ENCODE results near the gene REXO5. TPM values are rescaled to one million over a fixed set of nuclear protein-coding genes. Genes with fewer than 3 reads are reported as not detected.

The REXO5 gene
- total and polyA plus RNA-seq, 10 of the 15 experiments (the other 5 are each of a cell fraction or from before 2014, with no cell fraction given), result 3.8 to 15.5 (median 10.1) TPM

- no peak for TF ChIP-seq LARP7 (IDR thresholded peaks at IDR 0.05)
- 0 out of 2 replicates have a peak, but pooled peaks have one; percentile 63 for TF ChIP-seq PAX5 (IDR thresholded peaks at IDR 0.05; ENCODE audit: borderline replicate concordance, low read depth, low read length)
- TF ChIP-seq PKNOX1 (IDR thresholded peaks at IDR 0.05), result peak; percentile 34; the same call in 1 of the 2 replicates
- TF ChIP-seq SUPT20H (IDR thresholded peaks at IDR 0.05; ENCODE audit: borderline replicate concordance, control insufficient read depth, low read depth, low read length), result no peak
- TF ChIP-seq NFYB (IDR thresholded peaks at IDR 0.05; ENCODE audit: insufficient read depth, low read depth, low read length), result no peak
- no peak for TF ChIP-seq MAX (IDR thresholded peaks at IDR 0.05; ENCODE audit: low read depth, low read length)
- peak; percentile 39; the same call in 1 of the 2 replicates for TF ChIP-seq SMARCA5 (IDR thresholded peaks at IDR 0.05)
- Histone ChIP-seq H3K4me1 (ENCODE audit: control insufficient read depth, insufficient read depth, low read length) (peaks cover 45% of the 10 kb centered on the region), H3K79me2 (ENCODE audit: control insufficient read depth, insufficient read depth, low read length) (peaks cover 18% of the 10 kb centered on the region), H4K20me1 (ENCODE audit: control insufficient read depth, insufficient read depth) (no peaks in the 10 kb centered on the region), H3K9me3 (replicated peaks; ENCODE audit: control insufficient read depth, insufficient read depth, low read length) (no peaks in the 10 kb centered on the region; the same call in 2 of the 3 replicates), H3K27me3 (replicated peaks in 1 of 2; ENCODE audit: control insufficient read depth in 2 of 2, insufficient read depth in 2 of 2, low read length in 1 of 2) (no peaks in the 10 kb centered on the region), H3K4me3 (peak overlapping the region; percentile 34; the same call in 1 of the 2 replicates), H3K4me2 (ENCODE audit: control insufficient read depth, insufficient read depth) (peak overlapping the region; percentile 75), H2AFZ (ENCODE audit: control insufficient read depth, low read depth, low read length) (no peak overlapping the region), H3K36me3 (ENCODE audit: control insufficient read depth in 2 of 2, insufficient read depth in 2 of 2, low read length in 1 of 2) (no peaks in the 10 kb centered on the region), H3K9ac (ENCODE audit: control insufficient read depth, insufficient read depth, low read length) (peak overlapping the region; percentile 33), H3K27ac (ENCODE audit: control insufficient read depth, insufficient read depth) (peak overlapping the region; percentile 81)
- FAIRE-seq (no peak), DNase-seq (ENCODE audit: low read depth, low spot score) (no peak), ATAC-seq (peak; percentile 9)
- ChIA-PET POLR2A (interaction anchor here (1.0 to 3.7 kb wide), 4 partner anchors 9 to 50 kb away, joined by 3 to 44 read pairs (median 15); partner anchors contain the start of genes DCUN1D3 and LYRM1), RAD21 (ENCODE audit: unreplicated experiment) (interaction anchor here (0.9 to 3.1 kb wide), 11 partner anchors 9 to 197 kb away, joined by 3 to 48 read pairs (median 4); partner anchors contain the start of genes DCUN1D3 and LYRM1), SMC1A (ENCODE audit: uncharacterized antibody, unreplicated experiment) (interaction anchor here (1.1 to 6.3 kb wide), 12 partner anchors 8 to 1480 kb away, joined by 3 to 83 read pairs (median 10); partner anchors contain the start of genes DCUN1D3 and LYRM1), CTCF (interaction anchor here (0.6 to 4.0 kb wide), 10 partner anchors 9 to 284 kb away, joined by 3 to 51 read pairs (median 14); partner anchors contain the start of genes DCUN1D3, LDAF1 and LYRM1)
- no TSS peak for BruUV-seq (replicated peaks)
- in situ Hi-C loops (cut with MboI), result no loop called here
- intact Hi-C loops (cut with micrococcal nuclease; ENCODE audit: unreplicated experiment), result loop anchor here (2.0 kb wide), 1 partner anchor 27 kb away; the partner anchor contains the start of genes DCUN1D3 and LYRM1
- 30% methylated on average over 4 of the region's 4 CpGs for WGBS (ENCODE audit: insufficient coverage, insufficient replicate concordance, low lambda C conversion rate, missing lambda C conversion rate)
Observed at GRCh38 chr16:20874088-20874581, 67.8 kb downstream of the REXO5 start.
